OCI-M2 (cell line): ENCODE data around the gene CCL14.
"Not testable (repeated sequence)": the region's sequence is repeated elsewhere in the genome, so short reads cannot be mapped to it uniquely, and the experiment has no call there.

Experiments used
- DNase-seq: peaks from one replicate; lab custom pipeline; 2025; ENCODE audit not compliant: unreplicated experiment; lab: John Stamatoyannopoulos, UW

Gene CCL14

GRCh38 chr17:35986643-35987042, at the start of gene CCL14:
Gene CCL14, minus strand, starts transcription at chr17:35986729. Its CDS starts 80 bp downstream, at chr17:35986649.
- no peak for DNase-seq

- DNase-seq = no peak
Observed at GRCh38 chr17:36036235-36036634, 49.7 kb upstream of the CCL14 start.

GRCh38 chr17:36034127-36034526, 47.6 kb upstream of the CCL14 start:
- no peak for DNase-seq

GRCh38 chr17:36030956-36031355, 44.4 kb upstream of the CCL14 start:
- no peak for DNase-seq

- DNase-seq = no peak
Observed at GRCh38 chr17:36027761-36028160, 41.2 kb upstream of the CCL14 start.

GRCh38 chr17:36024106-36024869, 37.8 kb upstream of the CCL14 start:
- DNase-seq = no peak

- DNase-seq = no peak
Observed at GRCh38 chr17:36019423-36019822, 32.9 kb upstream of the CCL14 start.

GRCh38 chr17:36017799-36018198, 31.3 kb upstream of the CCL14 start, which contains the start of gene CCL23:
Gene CCL23, minus strand, starts transcription at chr17:36017972. Its CDS starts 75 bp downstream, at chr17:36017897.
- no peak for DNase-seq

GRCh38 chr17:36016555-36016954, 30.0 kb upstream of the CCL14 start:
- no peak for DNase-seq

GRCh38 chr17:36015895-36016294, 29.4 kb upstream of the CCL14 start:
- not testable (repeated sequence) for DNase-seq

GRCh38 chr17:36014946-36015345, 28.4 kb upstream of the CCL14 start:
- no peak for DNase-seq

GRCh38 chr17:36011201-36011600, 24.7 kb upstream of the CCL14 start:
- no peak for DNase-seq

GRCh38 chr17:36008998-36009665, 22.6 kb upstream of the CCL14 start:
- DNase-seq = no peak

GRCh38 chr17:36004594-36005108, 18.1 kb upstream of the CCL14 start:
- DNase-seq = no peak

- DNase-seq = no peak
Observed at GRCh38 chr17:36002631-36003030, 16.1 kb upstream of the CCL14 start.

GRCh38 chr17:36001862-36002603, 15.5 kb upstream of the CCL14 start:
- no peak for DNase-seq

GRCh38 chr17:36001110-36001771, 14.7 kb upstream of the CCL14 start, which contains the start of gene CCL15:
Gene CCL15, minus strand, starts transcription at chr17:36001553. Its CDS starts 61 bp downstream, at chr17:36001492.
- DNase-seq = no peak

GRCh38 chr17:36000732-36001109, 14.2 kb upstream of the CCL14 start:
- no peak for DNase-seq

- no peak for DNase-seq
Observed at GRCh38 chr17:35998756-35999155, 12.2 kb upstream of the CCL14 start.

- DNase-seq = no peak
Observed at GRCh38 chr17:35998018-35998545, 11.6 kb upstream of the CCL14 start.

- not testable (repeated sequence) for DNase-seq
Observed at GRCh38 chr17:35995346-35995745, 8.8 kb upstream of the CCL14 start.
